Thyroid gland (tissue), 4 donors: Measurements from ENCODE around the gene ZNF205.

Experiments
- CTCF ChIP-seq, 6 experiments: fragments of 200-600 bp in 3 of 6; fragments of 450-650 bp in 3 of 6; sonication (generic) in 3 of 6; IDR thresholded peaks; one replicate each; pipeline ENCODE4 v1.5.1; 2016 to 2019; ENCODE audit warnings: antibody characterized with exemption in 6 of 6, mild to moderate bottlenecking in 2 of 6, inconsistent platforms in 1 of 6, moderate library complexity in 1 of 6
- POLR2A ChIP-seq, 2 donors: fragments of 450-650 bp; IDR thresholded peaks; one replicate each; pipeline ENCODE4 v1.6.1; 2017; ENCODE audit warnings: antibody characterized with exemption in 2 of 2, mild to moderate bottlenecking in 2 of 2, moderate library complexity in 1 of 2

GRCh38 chr16:3074860-3075522 lies 37.4 kb upstream of the ZNF205 start:
- no peak for TF ChIP-seq POLR2A (IDR thresholded peaks at IDR 0.05)
- TF ChIP-seq CTCF (IDR thresholded peaks at IDR 0.05), result no peak
